H1 (cell line): ENCODE results near the gene SLC22A2. TPM values are rescaled to one million over a fixed set of nuclear protein-coding genes. Genes with fewer than 3 reads are reported as not detected.

Source experiments
- EZH2 ChIP-seq: fragments of 200-600 bp; sonication (generic); IDR thresholded peaks from 2 replicates; pipeline ENCODE4 v1.7.1; 2012; ENCODE audit warnings: low read depth, mild to moderate bottlenecking, moderate library complexity, low read length, inconsistent platforms; ENCODE audit not compliant: severe bottlenecking
- FOSL1 ChIP-seq: IDR thresholded peaks from 2 replicates; pipeline ENCODE4 v1.6.1; 2011; ENCODE audit warnings: mild to moderate bottlenecking, low read depth, low read length, moderate library complexity; ENCODE audit not compliant: insufficient read depth
- KDM1A ChIP-seq: fragments of 200-600, 300-600 bp; sonication (generic); IDR thresholded peaks from 2 replicates; pipeline ENCODE4 v1.7.1; 2016; ENCODE audit warnings: mild to moderate bottlenecking, low read length, borderline replicate concordance
- polyA plus RNA-seq, 7 experiments: library from polyadenylated mRNA; depleted of rRNA in 3 of 7; stranded (reverse) in 5 of 7; unstranded in 2 of 7; fragments of >200 nt in 5 of 7; fragments of 200-250 nt in 2 of 7; gene quantifications; 1 replicate in 5 of 7; 2 replicates in 1 of 7; 4 replicates in 1 of 7; pipeline versions ENCODE4 v1.2.1 to v1.2.3, GENCODE V29; 2011 to 2013; ENCODE audit warnings: missing spikeins in 2 of 7, mixed read lengths in 2 of 7
- total RNA-seq: library from RNA; stranded (reverse); fragmentation: NEBNext Ultra II Directional; extraction: Animal tissue kit (Norgen Biotek cat#: 25700); gene quantifications from 2 replicates; pipeline ENCODE4 v1.2.1, GENCODE V29; 2021

Gene SLC22A2
- total and polyA plus RNA-seq, 2 of the 8 experiments (the other 6 are each of a cell fraction or from before 2014, with no cell fraction given) = 0.23 to 1.4 TPM

GRCh38 chr6:160260803-160261450 is 2.3 kb upstream of the SLC22A2 start (continued):
- TF ChIP-seq FOSL1 = no peak
- TF ChIP-seq EZH2 = no peak
- TF ChIP-seq KDM1A = no peak
- TF ChIP-seq, all 59 proteins: peak for 0
